Loucy (cell line): ENCODE data around the gene MON1A.

ENCODE experiments used
- CTCF ChIP-seq: fragments of 200-600 bp; sonication (generic); conservative IDR thresholded peaks from 2 replicates; pipeline ENCODE4 v1.5.1; 2014; ENCODE audit warnings: mild to moderate bottlenecking, antibody characterized with exemption, low read length
- EZH2phosphoT487 ChIP-seq: fragments of 200-600 bp; IDR thresholded peaks from 2 replicates; pipeline ENCODE4 v1.6.1; 2018; ENCODE audit warnings: antibody characterized with exemption, mild to moderate bottlenecking, moderate library complexity, borderline replicate concordance

- TF ChIP-seq CTCF (no peak), EZH2phosphoT487 (no peak)
Measured at GRCh38 chr3:49880581-49881315, 48.9 kb downstream of the MON1A start.
